Measurements from ENCODE around the gene TBL1X. TPM values are rescaled to one million over a fixed set of nuclear protein-coding genes. Genes with fewer than 3 reads are reported as not detected.

TBL1X gene
- total and polyA plus RNA-seq, 2 of the 13 experiments (the other 11 are each of a cell fraction or from before 2014, with no cell fraction given): 17.6 to 19.9 TPM

DNA sequence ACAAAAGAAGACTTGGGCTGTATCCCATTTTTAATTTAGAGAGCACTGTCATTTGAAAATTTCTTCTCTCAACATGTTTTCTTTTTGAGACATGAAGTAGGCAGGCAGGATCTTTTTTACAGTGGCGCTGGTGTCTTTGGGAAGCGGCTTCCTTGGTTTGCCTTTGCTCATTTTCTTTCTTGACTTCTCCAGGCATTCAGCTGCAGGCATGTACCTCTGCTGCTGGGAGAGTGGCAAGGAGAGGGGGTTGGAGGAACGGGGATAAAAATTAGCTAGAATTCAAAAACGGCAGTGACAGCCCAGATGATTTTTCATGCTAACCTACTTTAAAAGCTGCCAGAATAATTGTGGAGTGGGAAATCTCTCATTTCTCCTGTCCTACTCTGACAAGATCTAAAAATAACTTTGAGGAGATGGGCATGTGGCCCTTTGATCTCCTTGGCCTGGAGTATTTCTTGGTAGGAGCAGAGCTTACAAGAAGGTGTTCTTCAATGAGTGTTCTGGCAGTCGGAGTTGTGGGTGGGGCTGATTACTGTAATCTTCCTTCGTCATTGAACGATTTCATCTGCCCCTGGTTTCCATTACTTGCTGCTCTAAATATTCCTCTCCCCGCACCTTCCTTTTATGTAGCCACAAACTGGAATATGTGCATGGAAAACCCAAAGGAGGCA, 54.8 kb downstream of the TBL1X start (continued):
- TF ChIP-seq NCOA5 (CRISPR knock-in tag; IDR thresholded peaks at IDR 0.05) (no peak), HCFC1 (IDR thresholded peaks at IDR 0.05; ENCODE audit: low read depth, low read length) (no peak), ZMYM2 (CRISPR knock-in tag; IDR thresholded peaks at IDR 0.05) (no peak), ZNF224 (CRISPR knock-in tag; IDR thresholded peaks at IDR 0.05) (no peak), SIX4 (CRISPR knock-in tag; IDR thresholded peaks at IDR 0.05) (no peak)
- TF ChIP-seq, protein P1, sequence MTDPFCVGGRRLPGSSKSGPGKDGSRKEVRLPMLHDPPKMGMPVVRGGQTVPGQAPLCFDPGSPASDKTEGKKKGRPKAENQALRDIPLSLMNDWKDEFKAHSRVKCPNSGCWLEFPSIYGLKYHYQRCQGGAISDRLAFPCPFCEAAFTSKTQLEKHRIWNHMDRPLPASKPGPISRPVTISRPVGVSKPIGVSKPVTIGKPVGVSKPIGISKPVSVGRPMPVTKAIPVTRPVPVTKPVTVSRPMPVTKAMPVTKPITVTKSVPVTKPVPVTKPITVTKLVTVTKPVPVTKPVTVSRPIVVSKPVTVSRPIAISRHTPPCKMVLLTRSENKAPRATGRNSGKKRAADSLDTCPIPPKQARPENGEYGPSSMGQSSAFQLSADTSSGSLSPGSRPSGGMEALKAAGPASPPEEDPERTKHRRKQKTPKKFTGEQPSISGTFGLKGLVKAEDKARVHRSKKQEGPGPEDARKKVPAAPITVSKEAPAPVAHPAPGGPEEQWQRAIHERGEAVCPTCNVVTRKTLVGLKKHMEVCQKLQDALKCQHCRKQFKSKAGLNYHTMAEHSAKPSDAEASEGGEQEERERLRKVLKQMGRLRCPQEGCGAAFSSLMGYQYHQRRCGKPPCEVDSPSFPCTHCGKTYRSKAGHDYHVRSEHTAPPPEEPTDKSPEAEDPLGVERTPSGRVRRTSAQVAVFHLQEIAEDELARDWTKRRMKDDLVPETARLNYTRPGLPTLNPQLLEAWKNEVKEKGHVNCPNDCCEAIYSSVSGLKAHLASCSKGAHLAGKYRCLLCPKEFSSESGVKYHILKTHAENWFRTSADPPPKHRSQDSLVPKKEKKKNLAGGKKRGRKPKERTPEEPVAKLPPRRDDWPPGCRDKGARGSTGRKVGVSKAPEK (CRISPR knock-in tag; IDR thresholded peaks at IDR 0.05; ENCODE audit: borderline replicate concordance): no peak
- TF ChIP-seq, protein P2, sequence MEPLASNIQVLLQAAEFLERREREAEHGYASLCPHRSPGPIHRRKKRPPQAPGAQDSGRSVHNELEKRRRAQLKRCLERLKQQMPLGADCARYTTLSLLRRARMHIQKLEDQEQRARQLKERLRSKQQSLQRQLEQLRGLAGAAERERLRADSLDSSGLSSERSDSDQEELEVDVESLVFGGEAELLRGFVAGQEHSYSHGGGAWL (CRISPR knock-in tag; IDR thresholded peaks at IDR 0.05): no peak

DNA sequence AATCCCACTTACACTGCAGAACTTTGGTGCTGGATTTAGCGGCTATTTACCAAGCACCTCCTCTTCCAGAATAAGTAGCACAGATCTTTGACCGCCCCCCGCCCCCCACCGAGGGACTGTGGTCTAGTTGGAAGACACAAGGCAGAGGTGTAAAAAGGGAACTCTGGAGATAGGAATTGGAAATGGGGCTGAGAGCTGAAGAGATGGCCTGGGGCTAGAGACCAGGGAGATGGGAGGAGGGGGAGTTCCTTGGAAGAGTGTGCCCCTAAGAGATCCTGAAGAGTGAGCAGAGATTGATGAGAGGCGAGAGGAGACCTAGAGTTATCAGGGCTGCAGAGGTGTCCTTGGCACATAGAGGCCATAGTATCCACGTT, 55.3 kb downstream of the TBL1X start:
- Histone ChIP-seq H2AFZ (ENCODE audit: low read length) (no peak overlapping the region), H3K4me2 (ENCODE audit: low read depth, low read length) (no peak overlapping the region), H3K27ac (ENCODE audit: extremely low read length, insufficient read depth, low read length) (no peak overlapping the region), H3K4me3 (replicated peaks in 1 of 3; ENCODE audit: insufficient read depth in 1 of 3, low read depth in 2 of 3, low read length in 3 of 3) (no peak overlapping the region), H3K27me3 (ENCODE audit: control insufficient read depth in 1 of 2, insufficient read depth in 2 of 2, low read length in 2 of 2) (no peaks in the 10 kb centered on the region), H3K79me2 (ENCODE audit: insufficient read depth, low read length) (peaks cover 29% of the 10 kb centered on the region), H3K4me1 (ENCODE audit: insufficient read depth, low read length) (peaks cover 42% of the 10 kb centered on the region), H4K20me1 (ENCODE audit: insufficient read depth, low read length) (0 out of 2 replicates have a peak, but pooled peaks cover 3% of the 10 kb centered on the region), H3K9ac (ENCODE audit: insufficient read depth, low read depth, low read length) (no peak overlapping the region), H3K9me3 (ENCODE audit: low read length) (no peaks in the 10 kb centered on the region), H3K36me3 (replicated peaks in 1 of 2; ENCODE audit: control insufficient read depth in 1 of 2, insufficient read depth in 2 of 2, low read length in 2 of 2) (no peaks in the 10 kb centered on the region; a peak in 2 of 5 replicates)
- CTCF ChIA-PET (ENCODE audit: low intra/inter-chr PET ratio, low total read pairs): no interaction called here
- intact Hi-C loops (cut with micrococcal nuclease; ENCODE audit: unreplicated experiment): no loop called here
- no peak for DNase-seq (ENCODE audit: low spot score)
- 89% methylated on average over 6 of the region's 6 CpGs for WGBS (ENCODE audit: low lambda C conversion rate)
- FAIRE-seq: no peak
- ATAC-seq: no peak
- in situ Hi-C loops (cut with HindIII; ENCODE audit: extremely low pct_ligation_motif_present, low pct_unique_long_range_greater_than_20kb): no loop called here
- POLR2A ChIA-PET: no interaction called here
- BruUV-seq (replicated peaks): no TSS peak
- TF ChIP-seq NFYC (CRISPR knock-in tag; IDR thresholded peaks at IDR 0.05): no peak
- TF ChIP-seq SRY (CRISPR knock-in tag; IDR thresholded peaks at IDR 0.05): no peak
- no peak for TF ChIP-seq RAD21 (CRISPR knock-in tag; IDR thresholded peaks at IDR 0.05)
- no peak for TF ChIP-seq RBFOX2 (IDR thresholded peaks at IDR 0.05; ENCODE audit: low read depth, low read length)
- TF ChIP-seq, protein P3, sequence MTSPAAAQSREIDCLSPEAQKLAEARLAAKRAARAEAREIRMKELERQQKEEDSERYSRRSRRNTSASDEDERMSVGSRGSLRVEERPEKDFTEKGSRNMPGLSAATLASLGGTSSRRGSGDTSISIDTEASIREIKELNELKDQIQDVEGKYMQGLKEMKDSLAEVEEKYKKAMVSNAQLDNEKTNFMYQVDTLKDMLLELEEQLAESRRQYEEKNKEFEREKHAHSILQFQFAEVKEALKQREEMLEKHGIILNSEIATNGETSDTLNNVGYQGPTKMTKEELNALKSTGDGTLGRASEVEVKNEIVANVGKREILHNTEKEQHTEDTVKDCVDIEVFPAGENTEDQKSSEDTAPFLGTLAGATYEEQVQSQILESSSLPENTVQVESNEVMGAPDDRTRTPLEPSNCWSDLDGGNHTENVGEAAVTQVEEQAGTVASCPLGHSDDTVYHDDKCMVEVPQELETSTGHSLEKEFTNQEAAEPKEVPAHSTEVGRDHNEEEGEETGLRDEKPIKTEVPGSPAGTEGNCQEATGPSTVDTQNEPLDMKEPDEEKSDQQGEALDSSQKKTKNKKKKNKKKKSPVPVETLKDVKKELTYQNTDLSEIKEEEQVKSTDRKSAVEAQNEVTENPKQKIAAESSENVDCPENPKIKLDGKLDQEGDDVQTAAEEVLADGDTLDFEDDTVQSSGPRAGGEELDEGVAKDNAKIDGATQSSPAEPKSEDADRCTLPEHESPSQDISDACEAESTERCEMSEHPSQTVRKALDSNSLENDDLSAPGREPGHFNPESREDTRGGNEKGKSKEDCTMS (CRISPR knock-in tag; conservative IDR thresholded peaks at IDR 0.05): no peak
- no peak for TF ChIP-seq POLR2A (IDR thresholded peaks at IDR 0.05; ENCODE audit: insufficient read depth in 1 of 2, low read depth in 2 of 2, low read length in 2 of 2)
- TF ChIP-seq RBM22 (optimal IDR thresholded peaks at IDR 0.05; ENCODE audit: low read length): no peak
- no peak for TF ChIP-seq ZNF496 (CRISPR knock-in tag; IDR thresholded peaks at IDR 0.05; ENCODE audit: insufficient replicate concordance)
- TF ChIP-seq IKZF4 (CRISPR knock-in tag; IDR thresholded peaks at IDR 0.05; ENCODE audit: borderline replicate concordance, low read depth, not compliant biosample characterization): no peak
- TF ChIP-seq KDM3A (CRISPR knock-in tag; IDR thresholded peaks at IDR 0.05; ENCODE audit: low read depth): no peak
